Rectal smooth muscle tissue (tissue), 1 donor: ENCODE results near the gene RGS17.
"Not testable (repeated sequence)": the region's sequence is repeated elsewhere in the genome, so short reads cannot be mapped to it uniquely, and the experiment has no call there.

Experiments used
- H3K27ac ChIP-seq: one replicate; pipeline ENCODE4 v1.7.0; 2013; ENCODE audit warnings: low read depth, low read length, inconsistent platforms
- H3K27me3 ChIP-seq: one replicate; pipeline ENCODE4 v1.7.0; 2013; ENCODE audit warnings: low read length; ENCODE audit not compliant: control insufficient read depth, insufficient read depth
- H3K36me3 ChIP-seq: one replicate; pipeline ENCODE4 v1.7.0; 2013; ENCODE audit warnings: low read length; ENCODE audit not compliant: control insufficient read depth, insufficient read depth
- H3K4me1 ChIP-seq: one replicate; pipeline ENCODE4 v1.7.0; 2013; ENCODE audit warnings: low read length; ENCODE audit not compliant: control insufficient read depth, insufficient read depth
- H3K4me3 ChIP-seq: one replicate; pipeline ENCODE4 v1.7.0; 2013; ENCODE audit warnings: low read length
- H3K9ac ChIP-seq: one replicate; pipeline ENCODE4 v1.7.0; 2013; ENCODE audit warnings: low read length

RGS17 gene

DNA sequence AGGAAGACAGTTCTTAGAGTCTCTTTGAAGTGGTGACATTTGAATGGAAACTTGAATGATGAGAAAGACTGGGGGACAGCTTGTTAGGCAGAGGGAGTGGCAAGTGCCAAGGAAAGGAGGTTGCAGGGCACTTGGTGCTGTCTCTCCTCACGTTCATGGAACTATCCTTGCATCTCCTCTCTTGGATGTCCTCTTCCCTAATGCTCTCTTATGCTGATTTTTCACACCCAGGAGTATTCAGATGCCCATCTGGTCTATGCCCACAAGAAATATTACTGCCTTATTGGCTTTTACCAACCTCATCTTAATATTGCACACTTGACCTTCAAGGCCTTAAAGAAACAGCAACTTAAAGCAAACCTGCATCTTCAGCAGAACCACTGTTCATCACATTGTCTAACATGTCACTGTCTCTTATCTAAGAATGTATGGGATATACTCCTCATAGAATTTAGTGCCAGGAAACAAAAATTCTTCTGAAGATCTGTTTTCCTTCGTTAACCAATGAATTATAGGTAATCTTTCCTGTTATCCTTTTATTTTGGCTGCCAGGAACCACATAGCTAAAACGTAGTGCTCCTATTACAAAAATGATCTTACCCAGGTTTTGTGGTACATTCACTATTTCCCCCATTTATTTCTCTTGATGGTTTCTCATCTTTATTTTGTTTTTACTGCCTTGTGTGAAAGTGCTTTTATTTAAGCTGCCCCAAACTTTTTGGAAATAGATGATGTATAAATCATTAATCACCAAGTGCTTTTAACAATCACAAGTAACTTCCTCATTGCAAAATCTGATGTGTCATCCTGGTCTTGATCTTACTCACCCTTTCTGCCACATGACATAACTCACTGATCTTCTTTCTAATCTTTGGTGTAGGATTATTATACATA is 12.8 kb downstream of the RGS17 start:
- Histone ChIP-seq H3K36me3 (no peaks in the 10 kb centered on the region), H3K4me1 (no peaks in the 10 kb centered on the region), H3K27me3 (no peaks in the 10 kb centered on the region), H3K27ac (no peak overlapping the region), H3K4me3 (no peak overlapping the region), H3K9ac (no peak overlapping the region)

DNA sequence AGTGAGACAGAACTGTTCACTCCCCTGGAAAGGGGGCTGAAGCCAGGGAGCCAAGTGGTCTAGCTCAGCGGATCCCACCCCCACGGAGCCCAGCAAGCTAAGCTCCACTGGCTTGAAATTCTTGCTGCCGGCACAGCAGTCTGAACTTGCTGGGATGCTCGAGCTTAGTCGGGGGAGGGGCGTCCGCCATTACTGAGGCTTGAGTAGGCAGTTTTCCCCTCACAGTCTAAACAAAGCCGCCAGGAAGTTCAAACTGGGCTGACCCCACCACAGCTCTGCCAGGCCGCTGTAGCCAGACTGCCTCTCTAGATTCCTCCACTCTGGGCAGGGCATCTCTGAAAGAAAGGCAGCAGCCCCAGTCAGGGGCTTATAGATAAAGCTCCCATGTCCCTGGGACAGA is 20.0 kb downstream of the RGS17 start:
- not testable (repeated sequence) for H3K9ac ChIP-seq, H3K4me3 ChIP-seq, H3K27me3 ChIP-seq, H3K27ac ChIP-seq, H3K4me1 ChIP-seq, H3K36me3 ChIP-seq

DNA sequence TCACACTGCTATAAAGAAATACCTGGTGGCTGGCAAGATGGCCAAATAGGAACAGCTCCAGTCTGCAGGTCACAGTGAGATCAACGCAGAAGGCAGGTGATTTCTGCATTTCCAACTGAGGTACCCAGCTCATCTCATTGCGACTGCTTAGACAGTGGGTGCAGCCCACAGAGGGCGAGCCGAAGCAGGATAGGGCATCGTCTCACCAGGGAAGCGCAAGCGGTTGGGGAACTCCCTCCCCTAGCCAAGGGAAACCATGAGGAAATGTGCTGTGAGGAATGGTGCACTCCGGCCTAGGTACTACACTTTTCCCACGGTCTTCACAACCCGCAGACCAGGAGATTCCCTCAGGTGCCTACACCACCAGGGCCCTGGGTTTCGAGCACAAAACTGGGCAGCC is 20.5 kb downstream of the RGS17 start:
- H3K9ac ChIP-seq, H3K36me3 ChIP-seq, H3K27ac ChIP-seq, H3K4me1 ChIP-seq, H3K27me3 ChIP-seq, H3K4me3 ChIP-seq: not testable (repeated sequence)

DNA sequence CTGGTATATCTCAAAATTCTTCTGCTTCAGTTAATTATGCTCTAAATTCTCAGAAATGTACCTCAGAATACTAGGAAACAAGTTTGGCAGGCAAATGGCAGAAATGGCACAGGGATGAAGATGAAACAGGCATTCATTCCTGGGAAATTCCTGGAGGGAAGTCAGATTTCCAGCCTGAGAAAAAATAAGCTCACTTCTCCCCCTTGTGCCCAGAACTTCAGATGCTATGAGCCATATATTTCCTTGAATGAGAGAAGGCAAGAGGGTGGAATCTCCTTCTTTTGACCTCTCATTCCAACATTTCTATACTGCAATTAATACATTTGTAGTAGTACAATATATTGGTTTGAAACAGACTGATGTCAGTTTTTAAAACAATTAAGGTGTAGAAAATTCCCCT is 22.8 kb downstream of the RGS17 start:
- H3K36me3 ChIP-seq = no peaks in the 10 kb centered on the region
- no peak overlapping the region for H3K27ac ChIP-seq
- H3K4me1 ChIP-seq = peaks cover 4% of the 10 kb centered on the region
- H3K9ac ChIP-seq = no peak overlapping the region
- H3K27me3 ChIP-seq = no peaks in the 10 kb centered on the region
- H3K4me3 ChIP-seq = no peak overlapping the region

DNA sequence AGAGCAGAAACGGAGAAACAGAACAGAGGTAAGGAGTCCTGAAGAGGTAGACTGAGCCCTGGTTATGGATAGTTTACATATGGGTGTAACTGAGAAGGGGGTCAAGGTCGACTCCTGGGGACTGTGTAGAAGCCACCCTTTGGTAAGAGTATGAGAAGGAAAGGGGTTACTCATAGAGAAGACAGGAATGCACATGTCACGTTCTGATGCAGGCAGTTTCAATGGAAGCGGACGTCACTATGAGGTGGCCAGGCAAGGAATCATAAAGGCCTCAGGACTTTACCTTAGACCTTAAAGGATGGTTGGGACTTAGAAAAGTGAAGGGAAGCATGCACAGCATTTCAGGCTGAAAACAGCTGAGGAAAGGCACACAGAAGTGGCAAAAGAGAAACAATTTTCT is 25.1 kb downstream of the RGS17 start:
- H3K4me3 ChIP-seq = no peak overlapping the region
- H3K27ac ChIP-seq = no peak overlapping the region
- H3K27me3 ChIP-seq = no peaks in the 10 kb centered on the region
- no peak overlapping the region for H3K9ac ChIP-seq
- H3K36me3 ChIP-seq = no peaks in the 10 kb centered on the region
- peaks cover 4% of the 10 kb centered on the region for H3K4me1 ChIP-seq

DNA sequence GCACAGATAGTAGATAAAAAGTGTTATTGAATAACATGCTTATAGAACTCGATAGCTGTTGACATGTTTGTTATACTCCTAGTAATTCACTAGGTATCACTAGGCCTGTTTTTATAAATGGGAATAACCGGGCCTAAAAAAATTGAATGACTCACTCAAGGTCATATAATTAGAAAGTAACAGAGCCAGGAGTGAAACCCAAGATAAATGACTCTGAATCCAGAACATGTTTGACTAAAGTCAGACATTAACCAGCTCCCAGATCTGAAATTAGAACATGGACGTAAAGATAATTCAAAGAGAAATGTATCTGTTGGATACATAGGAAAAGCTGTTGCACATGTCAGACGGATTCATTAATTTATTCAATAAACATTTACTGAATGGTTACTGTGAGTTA is 26.9 kb downstream of the RGS17 start:
- Histone ChIP-seq H3K4me1 (peaks cover 4% of the 10 kb centered on the region), H3K27ac (no peak overlapping the region), H3K27me3 (no peaks in the 10 kb centered on the region), H3K36me3 (no peaks in the 10 kb centered on the region), H3K4me3 (no peak overlapping the region), H3K9ac (no peak overlapping the region)

DNA sequence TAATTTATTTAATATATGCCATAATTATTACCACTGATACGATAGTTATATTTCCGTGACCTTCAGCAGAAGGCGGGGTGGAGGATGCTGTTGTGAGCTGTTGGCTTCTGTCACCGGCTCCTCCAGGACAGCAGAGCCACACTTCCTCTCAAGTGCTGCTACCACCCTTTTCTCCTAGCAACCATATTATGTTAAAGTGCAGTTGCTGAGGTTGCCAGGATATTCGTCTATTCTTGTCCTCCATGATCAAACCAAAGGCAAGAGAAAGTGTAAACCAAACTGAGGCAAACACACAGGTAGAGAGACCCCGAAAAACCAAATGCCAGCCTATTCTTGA is 27.8 kb downstream of the RGS17 start:
- Histone ChIP-seq H3K9ac (no peak overlapping the region), H3K4me1 (peaks cover 4% of the 10 kb centered on the region), H3K36me3 (no peaks in the 10 kb centered on the region), H3K27me3 (no peaks in the 10 kb centered on the region), H3K4me3 (no peak overlapping the region), H3K27ac (no peak overlapping the region)

DNA sequence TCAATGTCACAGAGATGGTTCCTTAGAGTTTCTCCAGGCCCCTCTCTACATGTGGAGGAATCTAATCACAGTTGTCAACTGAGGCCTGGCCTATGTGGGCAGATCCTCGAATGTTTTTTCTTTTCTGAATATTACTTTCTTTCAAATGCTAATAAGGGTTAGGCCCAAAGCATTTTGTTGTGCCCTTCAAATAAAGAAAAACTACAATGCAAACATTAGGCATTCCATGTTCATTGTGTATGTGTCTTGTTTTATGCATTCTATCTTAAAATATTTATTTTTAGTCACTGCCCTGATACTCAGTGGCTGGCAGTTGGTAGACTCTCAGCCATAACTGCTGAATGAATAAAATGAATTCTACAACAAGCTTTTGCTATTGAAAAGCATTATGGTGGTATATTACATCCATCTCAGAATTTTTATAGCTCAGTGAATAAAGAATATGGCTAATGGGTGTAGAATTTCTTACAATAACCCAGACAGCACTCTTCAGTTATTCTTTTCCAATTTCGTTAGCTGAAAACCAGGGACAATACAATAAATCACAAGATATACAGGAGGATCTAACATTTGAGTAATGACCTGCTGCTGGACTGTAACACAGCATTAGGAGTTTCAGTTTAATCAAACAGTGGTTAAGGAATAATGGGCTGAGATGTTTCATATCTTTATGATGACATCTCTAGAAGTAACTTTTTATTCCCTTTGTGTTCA is 28.3 kb downstream of the RGS17 start:
- H3K9ac ChIP-seq = no peak overlapping the region
- no peak overlapping the region for H3K27ac ChIP-seq
- H3K4me3 ChIP-seq = no peak overlapping the region
- no peaks in the 10 kb centered on the region for H3K27me3 ChIP-seq
- H3K36me3 ChIP-seq = no peaks in the 10 kb centered on the region
- H3K4me1 ChIP-seq = peaks cover 4% of the 10 kb centered on the region

DNA sequence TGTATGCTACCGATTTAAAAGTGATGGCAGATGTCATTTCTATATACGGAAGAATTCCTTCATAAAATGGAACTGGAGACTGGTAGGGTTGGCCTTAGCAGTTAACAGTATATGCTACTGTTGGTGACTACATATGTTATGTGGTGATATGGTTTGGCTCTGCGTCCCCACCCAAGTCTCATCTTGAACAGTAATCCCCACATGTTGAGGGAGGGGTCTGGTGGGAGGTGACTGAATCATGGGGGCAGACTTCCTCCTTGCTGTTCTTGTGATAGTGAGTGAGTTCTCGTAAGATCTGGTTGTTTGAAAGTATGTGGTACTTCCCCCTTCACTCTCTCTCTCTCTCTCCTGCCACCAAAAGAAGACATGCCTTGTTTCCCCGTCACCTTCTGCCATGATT is 29.6 kb downstream of the RGS17 start:
- Histone ChIP-seq H3K36me3 (no peaks in the 10 kb centered on the region), H3K4me3 (no peak overlapping the region), H3K27me3 (no peaks in the 10 kb centered on the region), H3K4me1 (peaks cover 4% of the 10 kb centered on the region), H3K27ac (no peak overlapping the region), H3K9ac (no peak overlapping the region)

DNA sequence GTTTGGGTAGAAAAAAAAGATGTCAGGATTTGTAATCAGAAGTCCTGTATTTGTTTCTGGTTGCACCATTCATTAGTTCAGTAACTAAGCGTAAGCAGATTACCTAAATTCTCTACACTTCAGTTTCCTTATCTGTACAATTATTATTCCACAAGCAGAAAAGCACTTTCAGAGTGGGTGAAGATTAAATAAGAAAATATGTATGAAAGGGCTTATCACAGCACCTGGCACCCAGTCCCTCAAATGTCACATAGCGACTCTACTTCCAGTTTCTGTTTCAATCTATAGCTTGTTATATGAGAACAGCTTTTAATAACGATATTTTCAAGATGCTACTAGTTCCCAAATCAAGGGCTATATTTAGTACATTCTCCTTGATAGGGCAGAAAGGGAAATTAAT is 31.4 kb downstream of the RGS17 start:
- Histone ChIP-seq H3K27me3 (no peaks in the 10 kb centered on the region), H3K4me3 (no peak overlapping the region), H3K4me1 (no peaks in the 10 kb centered on the region), H3K9ac (no peak overlapping the region), H3K36me3 (no peaks in the 10 kb centered on the region), H3K27ac (no peak overlapping the region)

DNA sequence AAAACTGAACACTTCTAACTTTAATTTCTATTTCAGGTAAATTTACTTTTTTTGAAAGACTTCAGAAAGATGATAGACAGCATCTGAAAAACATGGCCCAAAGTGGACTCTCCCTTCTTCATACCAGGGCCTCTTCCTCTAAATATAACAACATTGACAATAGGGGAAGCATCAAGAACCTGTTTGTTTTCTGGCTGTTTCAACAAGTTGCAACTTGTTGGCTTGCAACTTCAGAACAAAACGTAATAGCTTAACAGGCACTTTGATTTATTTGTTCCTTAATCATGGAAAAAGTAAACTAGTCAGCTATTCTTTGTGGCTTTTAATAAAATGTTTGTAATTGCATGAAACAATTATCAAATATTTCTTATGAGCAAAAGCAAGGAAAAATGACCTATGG is 34.3 kb downstream of the RGS17 start:
- Histone ChIP-seq H3K36me3 (no peaks in the 10 kb centered on the region), H3K27ac (no peak overlapping the region), H3K4me3 (no peak overlapping the region), H3K27me3 (no peaks in the 10 kb centered on the region), H3K4me1 (no peaks in the 10 kb centered on the region), H3K9ac (no peak overlapping the region)

DNA sequence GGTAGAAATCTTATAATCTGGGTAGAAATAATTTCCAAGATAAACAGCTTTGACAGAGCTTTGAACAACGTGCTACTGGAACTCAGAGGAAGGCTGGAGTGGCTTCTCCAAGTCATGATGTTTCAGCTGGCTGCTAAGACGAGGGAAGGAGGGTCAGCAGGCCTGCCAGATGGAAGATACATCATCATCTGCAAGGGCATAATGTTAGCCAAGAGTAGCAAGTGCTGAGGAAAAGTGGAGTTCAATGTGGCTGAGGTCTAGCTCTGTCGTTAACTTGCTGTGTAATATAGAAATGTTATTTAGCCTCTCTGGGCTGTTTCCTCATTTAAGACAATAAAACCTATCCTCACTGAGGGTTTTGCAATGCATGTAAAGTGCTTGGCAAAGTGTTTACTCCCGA is 35.1 kb downstream of the RGS17 start:
- Histone ChIP-seq H3K9ac (no peak overlapping the region), H3K27ac (no peak overlapping the region), H3K27me3 (no peaks in the 10 kb centered on the region), H3K4me3 (no peak overlapping the region), H3K36me3 (no peaks in the 10 kb centered on the region), H3K4me1 (no peaks in the 10 kb centered on the region)
